ENCODE measurements around the gene ABCC3.

Gene ABCC3

GRCh38 chr17:50612281-50612680, 22.4 kb upstream of the ABCC3 start:
- 95% methylated on average over 12 of the region's 12 CpGs for WGBS
- no peak overlapping the region for H3K4me3 ChIP-seq (ENCODE audit: insufficient read depth in 1 of 2, low read depth in 1 of 2, low read length in 2 of 2)
- DNase-seq, result no peak

GRCh38 chr17:50613007-50613992, 21.4 kb upstream of the ABCC3 start:
- H3K27ac ChIP-seq (ENCODE audit: low read length, poor library complexity, severe bottlenecking), result no peak overlapping the region
- H3K4me2 ChIP-seq (ENCODE audit: low read length, poor library complexity, severe bottlenecking), result no peak overlapping the region
- no peak overlapping the region for H3K23ac ChIP-seq (ENCODE audit: low read length in 2 of 2)
- H2BK120ac ChIP-seq (ENCODE audit: low read depth, low read length), result no peak overlapping the region
- H3K4me1 ChIP-seq (ENCODE audit: control insufficient read depth, insufficient read depth, low read depth, low read length), result peaks cover 11% of the 10 kb centered on the region
- H3K27me3 ChIP-seq (ENCODE audit: control insufficient read depth in 1 of 2, insufficient read depth in 1 of 2, low read length in 2 of 2), result peaks cover 10% of the 10 kb centered on the region in 2 experiments
- H3K9ac ChIP-seq (ENCODE audit: low read length), result no peak overlapping the region
- no peak overlapping the region for H2BK12ac ChIP-seq (ENCODE audit: low read length in 2 of 2)
- H2AFZ ChIP-seq (ENCODE audit: low read depth, low read length), result no peak overlapping the region
- no peak overlapping the region for H4K91ac ChIP-seq (ENCODE audit: low read length)
- DNase-seq, result no peak
- H3K4ac ChIP-seq (ENCODE audit: low read depth in 1 of 2, low read length in 2 of 2), result no peak overlapping the region
- H2AK5ac ChIP-seq (ENCODE audit: low read length, severe bottlenecking), result no peak overlapping the region
- H3K14ac ChIP-seq (ENCODE audit: low read length in 2 of 2), result no peak overlapping the region
- no peak overlapping the region for H4K8ac ChIP-seq (ENCODE audit: low read length)
- H3K18ac ChIP-seq (ENCODE audit: low read depth in 1 of 2, low read length in 2 of 2), result no peak overlapping the region
- H3K9me3 ChIP-seq (ENCODE audit: control insufficient read depth, low read length), result no peaks in the 10 kb centered on the region
- H3K79me1 ChIP-seq (replicated peaks; ENCODE audit: low read length, poor library complexity, severe bottlenecking), result no peaks in the 10 kb centered on the region
- H3K4me3 ChIP-seq (ENCODE audit: insufficient read depth in 1 of 2, low read depth in 1 of 2, low read length in 2 of 2), result no peak overlapping the region
- H2BK15ac ChIP-seq (ENCODE audit: low read depth, poor library complexity, severe bottlenecking), result no peak overlapping the region
- H2BK5ac ChIP-seq (ENCODE audit: low read depth, low read length, poor library complexity, severe bottlenecking), result no peak overlapping the region
- H3K36me3 ChIP-seq (ENCODE audit: control insufficient read depth in 1 of 2, insufficient read depth in 2 of 2, low read depth in 1 of 2, low read length in 2 of 2), result no peaks in the 10 kb centered on the region
- WGBS, result 90% methylated on average over 22 of the region's 26 CpGs

More at GRCh38 chr17:50612281-50612680, 22.4 kb upstream of the ABCC3 start:
- H3K18ac ChIP-seq (ENCODE audit: low read depth in 1 of 2, low read length in 2 of 2), result no peak overlapping the region
- H3K9me3 ChIP-seq (ENCODE audit: control insufficient read depth, low read length), result no peaks in the 10 kb centered on the region
- no peaks in the 10 kb centered on the region for H3K36me3 ChIP-seq (ENCODE audit: control insufficient read depth in 1 of 2, insufficient read depth in 2 of 2, low read depth in 1 of 2, low read length in 2 of 2)
- H3K4ac ChIP-seq (ENCODE audit: low read depth in 1 of 2, low read length in 2 of 2), result peak overlapping the region in 1 of 2 experiments; percentile 30
- H2BK5ac ChIP-seq (ENCODE audit: low read depth, low read length, poor library complexity, severe bottlenecking), result no peak overlapping the region
- no peak overlapping the region for H4K91ac ChIP-seq (ENCODE audit: low read length)
- no peak overlapping the region for H3K9ac ChIP-seq (ENCODE audit: low read length)
- no peak overlapping the region for H3K4me2 ChIP-seq (ENCODE audit: low read length, poor library complexity, severe bottlenecking)
- no peak overlapping the region for H2AFZ ChIP-seq (ENCODE audit: low read depth, low read length)
- H2BK12ac ChIP-seq (ENCODE audit: low read length in 2 of 2), result no peak overlapping the region
- no peak overlapping the region for H2AK5ac ChIP-seq (ENCODE audit: low read length, severe bottlenecking)
- H3K23ac ChIP-seq (ENCODE audit: low read length in 2 of 2), result no peak overlapping the region
- no peak overlapping the region for H4K8ac ChIP-seq (ENCODE audit: low read length)
- no peak overlapping the region for H2BK15ac ChIP-seq (ENCODE audit: low read depth, poor library complexity, severe bottlenecking)
- H3K14ac ChIP-seq (ENCODE audit: low read length in 2 of 2), result no peak overlapping the region
- H3K79me1 ChIP-seq (replicated peaks; ENCODE audit: low read length, poor library complexity, severe bottlenecking), result no peaks in the 10 kb centered on the region
- H2BK120ac ChIP-seq (ENCODE audit: low read depth, low read length), result no peak overlapping the region
- H3K4me1 ChIP-seq (ENCODE audit: control insufficient read depth, insufficient read depth, low read depth, low read length), result peaks cover 10% of the 10 kb centered on the region
- no peak overlapping the region for H3K27ac ChIP-seq (ENCODE audit: low read length, poor library complexity, severe bottlenecking)
- peaks cover 10 to 16% of the 10 kb centered on the region in 2 experiments for H3K27me3 ChIP-seq (ENCODE audit: control insufficient read depth in 1 of 2, insufficient read depth in 1 of 2, low read length in 2 of 2)

DNA sequence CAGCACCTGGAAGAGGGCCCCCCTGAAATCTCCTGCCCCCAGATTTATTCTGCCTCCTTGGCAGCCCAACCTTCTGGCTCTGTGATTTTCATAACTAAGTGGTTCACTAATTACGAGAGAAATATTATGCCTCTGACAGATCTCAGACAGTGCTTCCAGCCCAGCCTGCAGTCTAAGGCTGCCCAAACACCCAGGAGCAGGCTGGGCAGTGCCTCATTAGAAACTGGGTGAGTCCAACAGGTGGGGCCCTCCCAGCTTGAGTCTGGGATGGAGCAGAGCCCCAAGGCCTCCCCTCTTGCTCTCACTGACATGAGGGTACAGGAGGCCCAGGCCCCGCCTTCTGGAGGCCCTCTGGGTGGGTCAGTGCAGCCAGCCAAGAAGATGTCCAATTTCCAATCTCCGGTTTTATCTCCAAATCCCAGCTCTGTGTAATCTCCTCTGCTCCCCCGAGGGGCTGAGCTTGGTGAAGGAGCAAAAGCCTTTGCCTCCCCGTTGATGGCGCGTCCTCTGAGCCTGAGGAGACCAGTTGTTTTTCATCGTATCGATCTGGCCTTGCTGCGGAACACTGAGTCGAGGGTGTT, 20.1 kb upstream of the ABCC3 start:
- H3K79me1 ChIP-seq (replicated peaks; ENCODE audit: low read length, poor library complexity, severe bottlenecking), result no peaks in the 10 kb centered on the region
- H2BK15ac ChIP-seq (ENCODE audit: low read depth, poor library complexity, severe bottlenecking), result no peak overlapping the region
- no peaks in the 10 kb centered on the region for H3K36me3 ChIP-seq (ENCODE audit: control insufficient read depth in 1 of 2, insufficient read depth in 2 of 2, low read depth in 1 of 2, low read length in 2 of 2)
- no peak overlapping the region for H2BK12ac ChIP-seq (ENCODE audit: low read length in 2 of 2)
- no peak for DNase-seq
- H2BK5ac ChIP-seq (ENCODE audit: low read depth, low read length, poor library complexity, severe bottlenecking), result no peak overlapping the region
- no peak overlapping the region for H3K23ac ChIP-seq (ENCODE audit: low read length in 2 of 2)
- H3K4me2 ChIP-seq (ENCODE audit: low read length, poor library complexity, severe bottlenecking), result no peak overlapping the region
- no peak overlapping the region for H3K4me3 ChIP-seq (ENCODE audit: insufficient read depth in 1 of 2, low read depth in 1 of 2, low read length in 2 of 2)
- no peak overlapping the region for H3K14ac ChIP-seq (ENCODE audit: low read length in 2 of 2)
- H2AFZ ChIP-seq (ENCODE audit: low read depth, low read length), result no peak overlapping the region
- peaks cover 16% of the 10 kb centered on the region for H3K4me1 ChIP-seq (ENCODE audit: control insufficient read depth, insufficient read depth, low read depth, low read length)
- no peak overlapping the region for H3K4ac ChIP-seq (ENCODE audit: low read depth in 1 of 2, low read length in 2 of 2)
- no peak overlapping the region for H4K8ac ChIP-seq (ENCODE audit: low read length)
- no peak overlapping the region for H3K27ac ChIP-seq (ENCODE audit: low read length, poor library complexity, severe bottlenecking)
- H2BK120ac ChIP-seq (ENCODE audit: low read depth, low read length), result no peak overlapping the region
- whole genome bisulfite sequencing, result 77% methylated on average over 11 of the region's 11 CpGs
- H3K18ac ChIP-seq (ENCODE audit: low read depth in 1 of 2, low read length in 2 of 2), result no peak overlapping the region
- peaks cover 1 to 10% of the 10 kb centered on the region in 2 experiments for H3K27me3 ChIP-seq (ENCODE audit: control insufficient read depth in 1 of 2, insufficient read depth in 1 of 2, low read length in 2 of 2)
- no peak overlapping the region for H2AK5ac ChIP-seq (ENCODE audit: low read length, severe bottlenecking)
- no peak overlapping the region for H3K9ac ChIP-seq (ENCODE audit: low read length)
- no peak overlapping the region for H4K91ac ChIP-seq (ENCODE audit: low read length)
- H3K9me3 ChIP-seq (ENCODE audit: control insufficient read depth, low read length), result no peaks in the 10 kb centered on the region

GRCh38 chr17:50615828-50616227, 18.9 kb upstream of the ABCC3 start:
- H2AK5ac ChIP-seq (ENCODE audit: low read length, severe bottlenecking), result no peak overlapping the region
- WGBS, result 96% methylated on average over 6 of the region's 7 CpGs
- no peak overlapping the region for H3K4me3 ChIP-seq (ENCODE audit: insufficient read depth in 1 of 2, low read depth in 1 of 2, low read length in 2 of 2)
- no peak overlapping the region for H3K23ac ChIP-seq (ENCODE audit: low read length in 2 of 2)
- no peak overlapping the region for H3K4ac ChIP-seq (ENCODE audit: low read depth in 1 of 2, low read length in 2 of 2)
- H3K4me1 ChIP-seq (ENCODE audit: control insufficient read depth, insufficient read depth, low read depth, low read length), result peaks cover 19% of the 10 kb centered on the region
- no peaks in the 10 kb centered on the region for H3K9me3 ChIP-seq (ENCODE audit: control insufficient read depth, low read length)
- H2BK12ac ChIP-seq (ENCODE audit: low read length in 2 of 2), result no peak overlapping the region
- peaks cover 4 to 5% of the 10 kb centered on the region in 2 experiments for H3K27me3 ChIP-seq (ENCODE audit: control insufficient read depth in 1 of 2, insufficient read depth in 1 of 2, low read length in 2 of 2)
- no peak overlapping the region for H3K14ac ChIP-seq (ENCODE audit: low read length in 2 of 2)
- H2BK15ac ChIP-seq (ENCODE audit: low read depth, poor library complexity, severe bottlenecking), result no peak overlapping the region
- H2BK120ac ChIP-seq (ENCODE audit: low read depth, low read length), result no peak overlapping the region
- no peak overlapping the region for H3K18ac ChIP-seq (ENCODE audit: low read depth in 1 of 2, low read length in 2 of 2)
- H2AFZ ChIP-seq (ENCODE audit: low read depth, low read length), result no peak overlapping the region
- H2BK5ac ChIP-seq (ENCODE audit: low read depth, low read length, poor library complexity, severe bottlenecking), result no peak overlapping the region
- H3K27ac ChIP-seq (ENCODE audit: low read length, poor library complexity, severe bottlenecking), result no peak overlapping the region
- H3K36me3 ChIP-seq (ENCODE audit: control insufficient read depth in 1 of 2, insufficient read depth in 2 of 2, low read depth in 1 of 2, low read length in 2 of 2), result no peaks in the 10 kb centered on the region
- H3K9ac ChIP-seq (ENCODE audit: low read length), result no peak overlapping the region
- no peaks in the 10 kb centered on the region for H3K79me1 ChIP-seq (replicated peaks; ENCODE audit: low read length, poor library complexity, severe bottlenecking)
- no peak overlapping the region for H4K91ac ChIP-seq (ENCODE audit: low read length)
- no peak for DNase-seq
- no peak overlapping the region for H4K8ac ChIP-seq (ENCODE audit: low read length)
- no peak overlapping the region for H3K4me2 ChIP-seq (ENCODE audit: low read length, poor library complexity, severe bottlenecking)
